ENCODE results near the gene CRYBA1. TPM values are rescaled to one million over a fixed set of nuclear protein-coding genes. Genes with fewer than 3 reads are reported as not detected.

The CRYBA1 gene
- polyA plus RNA-seq, 3 donors, result not detected

DNA sequence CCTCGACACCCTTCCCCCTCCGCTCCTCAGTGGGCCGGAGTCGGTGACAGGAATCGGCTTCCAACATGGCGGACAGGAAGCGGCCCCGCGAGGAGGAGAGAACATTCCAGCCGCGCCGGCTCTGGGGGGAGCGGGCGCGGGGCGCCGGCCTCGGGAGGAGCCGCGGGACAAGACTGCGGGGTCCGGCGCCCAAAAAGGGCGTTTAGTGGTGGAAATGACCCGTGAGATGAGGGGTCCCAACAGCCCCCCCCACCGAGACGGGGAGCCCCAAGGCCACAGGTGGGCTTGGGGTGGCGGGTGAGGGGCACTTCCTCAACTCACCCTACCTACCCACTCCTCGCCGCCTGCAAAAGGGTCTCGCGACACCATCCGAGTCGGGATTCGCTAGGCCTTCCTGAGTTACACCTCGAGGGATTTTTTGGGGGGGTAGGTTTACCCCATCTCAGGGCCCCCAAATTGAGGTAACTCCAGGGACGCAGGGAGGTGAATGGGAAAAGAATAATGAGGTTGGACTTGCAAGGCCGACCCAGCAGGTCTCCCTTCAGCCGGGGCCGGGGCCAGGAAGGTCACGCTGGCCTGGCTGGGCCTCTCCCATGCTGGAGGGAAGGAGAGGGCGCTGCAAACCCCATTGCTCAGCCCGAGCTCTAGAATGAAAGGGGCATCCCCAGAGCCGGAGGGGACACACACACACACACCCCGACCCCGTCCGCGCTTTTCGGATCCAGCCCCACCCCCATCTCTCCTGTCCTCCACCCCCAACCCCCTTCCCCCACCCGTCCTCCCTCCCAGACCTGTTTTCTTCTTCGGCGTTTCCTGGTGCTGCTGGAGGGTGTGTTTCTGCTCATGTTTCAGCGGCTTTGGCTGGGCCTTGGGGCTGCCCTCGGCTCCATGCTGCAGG lies 46.6 kb downstream of the CRYBA1 start:
- Mint-ChIP-seq H3K4me3 (peak overlapping the region; percentile 100), H3K36me3 (peaks cover 15 to 20% of the 10 kb centered on the region in 2 donors), H3K4me1 (peaks cover 42% of the 10 kb centered on the region), H3K27me3 (ENCODE audit: low read depth in 3 of 3) (peaks cover 0 to 7% (median 0%) of the 10 kb centered on the region in 3 donors), H3K27ac (peak overlapping the region; percentile 99 to 100 (median 99)), H3K9me3 (peaks cover 0 to 2% (median 0%) of the 10 kb centered on the region in 7 donors)
- no peaks in the 10 kb centered on the region for H3K27me3 ChIP-seq (ENCODE audit: control insufficient read depth in 2 of 2, insufficient read depth in 2 of 2, low read length in 2 of 2)
- peak overlapping the region; percentile 81 for H3K4me2 ChIP-seq (replicated peaks; ENCODE audit: extremely low read depth, low read length, poor library complexity, severe bottlenecking)
- H3K27ac ChIP-seq (ENCODE audit: low read depth in 1 of 2, low read length in 2 of 2), result peak overlapping the region; percentile 98 to 99
- H3K4me1 ChIP-seq (ENCODE audit: control insufficient read depth in 1 of 2, insufficient read depth in 2 of 2, low read length in 2 of 2), result peaks cover 32 to 43% of the 10 kb centered on the region in 2 donors
- H3K9me3 ChIP-seq (replicated peaks in 1 of 2; ENCODE audit: control insufficient read depth in 1 of 2, insufficient read depth in 1 of 2, low read length in 2 of 2), result no peaks in the 10 kb centered on the region
- DNase-seq, result peak; percentile 41 to 62 (median 54)
- H4K20me1 ChIP-seq (ENCODE audit: insufficient read depth, low read length), result peaks cover 53% of the 10 kb centered on the region
- peak overlapping the region; percentile 89 for H3K9ac ChIP-seq (ENCODE audit: insufficient read depth, low read length, poor library complexity, severe bottlenecking)
- H3K36me3 ChIP-seq (replicated peaks in 1 of 2; ENCODE audit: control insufficient read depth in 1 of 2, insufficient read depth in 2 of 2, low read length in 2 of 2), result peaks cover 16 to 25% of the 10 kb centered on the region in 2 donors
- peak overlapping the region; percentile 76 to 100 (median 99) for H3K4me3 ChIP-seq (replicated peaks in 1 of 3; ENCODE audit: low read depth in 2 of 3, low read length in 3 of 3)
- no peak overlapping the region for H2AFZ ChIP-seq (ENCODE audit: insufficient read depth, low read depth, low read length, poor library complexity, severe bottlenecking)
- no peak for TF ChIP-seq CTCF (IDR thresholded peaks at IDR 0.05)
- 0% methylated on average over 20 of the region's 54 CpGs for WGBS (ENCODE audit: insufficient coverage)
- peaks cover 56% of the 10 kb centered on the region for H3K79me2 ChIP-seq (ENCODE audit: insufficient read depth, low read length)
- intact Hi-C loops (cut with micrococcal nuclease), result loop anchor here (5.0 kb wide), 2 partner anchors 36 to 151 kb away; no protein-coding TSS in a partner anchor

DNA sequence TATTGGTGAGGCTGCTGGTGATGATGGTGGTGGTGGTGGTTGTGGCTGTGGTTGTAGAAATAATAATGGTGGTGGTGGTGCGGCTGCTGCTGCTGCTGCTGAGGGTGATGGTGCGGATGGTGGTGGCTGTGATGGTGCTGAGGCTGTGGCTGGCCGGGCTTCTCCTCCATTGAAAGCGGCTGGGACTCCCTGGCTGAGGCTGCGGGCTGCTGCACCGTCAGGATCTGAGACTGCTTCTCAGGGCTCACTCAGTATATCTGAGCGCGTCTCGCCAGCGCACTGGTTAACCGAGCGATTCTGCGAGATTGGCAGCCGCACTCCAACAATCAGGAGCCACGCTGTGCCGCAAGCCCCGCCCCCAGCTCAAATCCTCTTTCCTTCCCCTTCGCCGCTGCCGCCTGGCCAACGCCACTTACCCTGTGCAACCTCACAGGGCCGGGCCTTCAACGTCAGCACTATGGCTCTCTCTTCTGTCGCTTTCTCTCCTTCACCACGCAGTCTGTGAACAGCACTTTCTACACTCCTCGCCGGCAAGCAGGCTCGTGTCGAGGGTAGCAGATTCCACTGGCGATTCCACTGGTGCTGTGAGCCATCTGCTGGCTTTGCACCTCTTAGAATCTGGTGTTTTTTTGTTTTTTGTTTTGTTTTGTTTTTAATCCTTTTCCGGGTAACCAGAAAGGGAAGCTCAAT lies 47.4 kb downstream of the CRYBA1 start, which contains the start of gene NUFIP2:
Gene NUFIP2 (minus strand): TSS at position 259 of the 690 bp plus-strand sequence. CDS start 89 bp downstream, at position 170.
- Histone ChIP-seq H3K9me3 (replicated peaks in 1 of 2; ENCODE audit: control insufficient read depth in 1 of 2, insufficient read depth in 1 of 2, low read length in 2 of 2) (no peaks in the 10 kb centered on the region), H3K36me3 (replicated peaks in 1 of 2; ENCODE audit: control insufficient read depth in 1 of 2, insufficient read depth in 2 of 2, low read length in 2 of 2) (peaks cover 9 to 17% of the 10 kb centered on the region in 2 donors), H3K4me3 (replicated peaks in 1 of 3; ENCODE audit: low read depth in 2 of 3, low read length in 3 of 3) (peak within 1 kb of the TSS; percentile 76 to 100 (median 99)), H3K4me2 (replicated peaks; ENCODE audit: extremely low read depth, low read length, poor library complexity, severe bottlenecking) (peak within 1 kb of the TSS; percentile 81), H3K27me3 (ENCODE audit: control insufficient read depth in 2 of 2, insufficient read depth in 2 of 2, low read length in 2 of 2) (no peaks in the 10 kb centered on the region), H3K4me1 (ENCODE audit: control insufficient read depth in 1 of 2, insufficient read depth in 2 of 2, low read length in 2 of 2) (peaks cover 32 to 43% of the 10 kb centered on the region in 2 donors), H4K20me1 (ENCODE audit: insufficient read depth, low read length) (peaks cover 45% of the 10 kb centered on the region), H2AFZ (ENCODE audit: insufficient read depth, low read depth, low read length, poor library complexity, severe bottlenecking) (peak within 1 kb of the TSS; percentile 82), H3K27ac (ENCODE audit: low read depth in 1 of 2, low read length in 2 of 2) (peak within 1 kb of the TSS; percentile 98 to 99), H3K79me2 (ENCODE audit: insufficient read depth, low read length) (peaks cover 48% of the 10 kb centered on the region), H3K9ac (ENCODE audit: insufficient read depth, low read length, poor library complexity, severe bottlenecking) (peak within 1 kb of the TSS; percentile 89)
- Mint-ChIP-seq H3K9me3 (peaks cover 0 to 2% (median 0%) of the 10 kb centered on the region in 7 donors), H3K27me3 (ENCODE audit: low read depth in 3 of 3) (peaks cover 0 to 9% (median 0%) of the 10 kb centered on the region in 3 donors), H3K4me3 (peak within 1 kb of the TSS; percentile 100), H3K36me3 (peaks cover 9 to 14% of the 10 kb centered on the region in 2 donors), H3K27ac (peak within 1 kb of the TSS; percentile 99 to 100 (median 99)), H3K4me1 (peaks cover 37% of the 10 kb centered on the region)
- intact Hi-C loops (cut with micrococcal nuclease), result loop anchor here (5.0 kb wide), 2 partner anchors 37 to 152 kb away; no protein-coding TSS in a partner anchor
- under 1% methylated on average over 24 of the region's 31 CpGs for WGBS (ENCODE audit: insufficient coverage)
- no peak for TF ChIP-seq CTCF (IDR thresholded peaks at IDR 0.05)
- DNase-seq, result peak; percentile 98

All from CD14-positive monocyte (primary cell).